Left cardiac atrium (tissue), 4 donors: Measurements from ENCODE around the gene APBA3. TPM values are rescaled to one million over a fixed set of nuclear protein-coding genes. Genes with fewer than 3 reads are reported as not detected.

Experiments used
- ATAC-seq, 2 donors: fragments of 200-7000 bp; cut with Tn5 transposase; one replicate each; pipeline ENCODE4 v1.9.1; 2020; ENCODE audit warnings: mild to moderate bottlenecking in 2 of 2, moderate library complexity in 2 of 2
- DNase-seq: peaks from one replicate; pipeline ENCODE4 v3.0.0-alpha.2; 2020
- intact Hi-C, 2 donors: fragments of 100-400 bp; cut with DNase I; formaldehyde crosslinking; loops; one replicate each; pipeline versions ENCODE4 v1.14.1 to v1.15.1; 2022 to 2023
- total RNA-seq, 2 donors: library from RNA; stranded (reverse); fragmentation: NEBNext Ultra II Directional; extraction: Animal tissue kit (Norgen Biotek cat#: 25700); gene quantifications; one replicate each; pipeline ENCODE4 v1.2.1, GENCODE V29; 2021
- donor health status: DM: no; HTN: yes; CAD: no.
- donor health status: DM: no; HTN: yes; CAD: no; lungs with severe emphysema.
- donor health status: DM: yes; HTN: yes; CAD: no.
- donor health status: Dilated cardiomyopathy.

APBA3 gene
- total RNA-seq, 2 donors from 2014 or later: 12.6 to 12.7 TPM

DNA sequence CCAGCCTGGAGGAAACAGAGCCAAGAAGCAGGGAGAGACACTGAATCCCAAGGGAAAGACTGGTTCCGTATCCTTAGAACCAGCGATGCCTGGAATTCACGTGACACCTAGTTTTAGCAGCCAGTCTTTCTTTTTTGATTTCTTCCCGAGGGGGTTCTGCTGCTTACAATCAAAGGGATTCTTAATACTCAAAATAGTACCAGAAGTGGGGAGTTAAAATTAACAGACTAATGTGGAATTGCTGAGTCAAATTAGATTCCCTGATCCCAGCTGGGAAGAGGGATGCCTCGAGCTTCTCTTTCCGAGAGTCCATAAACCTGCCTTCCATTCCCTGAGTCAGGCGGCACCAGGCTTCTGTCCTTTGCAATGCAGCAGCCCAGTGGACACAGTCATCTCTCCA lies 29.4 kb upstream of the APBA3 start:
- DNase-seq (no peak), ATAC-seq (no peak)
- intact Hi-C loops: no loop called here

DNA sequence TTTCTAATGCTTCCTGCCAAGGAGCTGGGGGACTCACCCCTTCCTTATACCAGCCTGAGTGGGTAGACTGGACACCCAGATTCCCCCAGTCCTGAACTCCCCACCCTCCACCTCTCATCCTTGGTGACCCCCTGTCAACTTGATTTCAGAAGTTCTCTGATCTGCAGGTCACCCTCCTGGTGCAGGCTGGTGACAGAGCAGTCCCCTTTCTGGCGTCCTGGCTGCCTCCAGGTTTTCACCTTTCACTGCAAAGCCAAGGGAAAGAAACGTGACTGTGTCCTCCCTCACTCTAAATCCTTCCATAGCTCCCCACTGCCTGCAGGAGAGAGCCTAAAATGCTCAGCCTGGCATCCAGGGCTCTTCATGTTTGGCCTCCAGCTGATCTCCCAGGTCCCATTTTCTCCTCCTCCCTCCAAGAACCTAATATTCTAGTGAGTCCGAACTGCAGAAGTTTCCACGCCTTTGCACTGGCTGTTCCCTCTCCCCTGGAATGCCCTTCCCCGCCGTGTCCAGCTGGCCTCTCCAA lies 28.8 kb upstream of the APBA3 start:
- DNase-seq (no peak), ATAC-seq (no peak)
- intact Hi-C loops: no loop called here

DNA sequence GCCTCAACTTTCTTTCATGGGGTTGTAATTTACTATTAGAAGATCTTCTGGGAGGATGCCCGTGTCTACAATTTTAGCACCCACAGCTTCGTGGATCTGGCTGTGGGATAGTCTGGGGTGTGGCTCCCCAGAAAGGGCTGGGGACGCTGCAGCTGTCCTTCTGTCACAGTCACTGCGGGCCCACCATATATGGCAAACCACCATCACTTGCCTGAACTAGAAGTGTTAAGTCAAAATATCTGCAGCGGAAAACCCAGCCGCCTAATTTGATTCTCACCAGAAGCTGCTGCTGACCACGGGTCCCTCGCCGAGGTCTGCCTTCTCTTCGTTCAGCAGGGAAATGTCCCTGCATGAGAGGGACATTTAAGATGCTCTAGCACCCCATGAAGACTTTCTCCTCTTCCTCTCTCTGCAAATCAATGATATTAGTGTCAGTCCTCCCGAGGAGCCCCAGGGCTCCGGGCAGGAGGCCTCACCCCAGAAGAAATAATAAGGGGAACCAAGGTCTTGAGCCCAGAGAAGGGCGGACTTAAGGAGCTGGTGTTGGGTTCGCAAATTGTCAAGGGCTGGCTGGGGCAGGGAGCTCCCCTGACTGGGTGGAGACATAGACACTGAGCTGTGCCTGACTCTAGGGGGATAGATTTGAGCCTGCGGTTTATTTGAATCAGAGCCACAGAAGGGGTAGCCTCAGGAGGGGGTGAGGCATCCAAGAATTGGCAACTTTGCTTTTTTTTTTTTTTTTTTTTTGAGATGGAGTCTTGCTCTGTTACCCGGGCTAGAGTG lies 27.7 kb upstream of the APBA3 start:
- DNase-seq: no peak
- ATAC-seq: no peak
- intact Hi-C loops: no loop called here

DNA sequence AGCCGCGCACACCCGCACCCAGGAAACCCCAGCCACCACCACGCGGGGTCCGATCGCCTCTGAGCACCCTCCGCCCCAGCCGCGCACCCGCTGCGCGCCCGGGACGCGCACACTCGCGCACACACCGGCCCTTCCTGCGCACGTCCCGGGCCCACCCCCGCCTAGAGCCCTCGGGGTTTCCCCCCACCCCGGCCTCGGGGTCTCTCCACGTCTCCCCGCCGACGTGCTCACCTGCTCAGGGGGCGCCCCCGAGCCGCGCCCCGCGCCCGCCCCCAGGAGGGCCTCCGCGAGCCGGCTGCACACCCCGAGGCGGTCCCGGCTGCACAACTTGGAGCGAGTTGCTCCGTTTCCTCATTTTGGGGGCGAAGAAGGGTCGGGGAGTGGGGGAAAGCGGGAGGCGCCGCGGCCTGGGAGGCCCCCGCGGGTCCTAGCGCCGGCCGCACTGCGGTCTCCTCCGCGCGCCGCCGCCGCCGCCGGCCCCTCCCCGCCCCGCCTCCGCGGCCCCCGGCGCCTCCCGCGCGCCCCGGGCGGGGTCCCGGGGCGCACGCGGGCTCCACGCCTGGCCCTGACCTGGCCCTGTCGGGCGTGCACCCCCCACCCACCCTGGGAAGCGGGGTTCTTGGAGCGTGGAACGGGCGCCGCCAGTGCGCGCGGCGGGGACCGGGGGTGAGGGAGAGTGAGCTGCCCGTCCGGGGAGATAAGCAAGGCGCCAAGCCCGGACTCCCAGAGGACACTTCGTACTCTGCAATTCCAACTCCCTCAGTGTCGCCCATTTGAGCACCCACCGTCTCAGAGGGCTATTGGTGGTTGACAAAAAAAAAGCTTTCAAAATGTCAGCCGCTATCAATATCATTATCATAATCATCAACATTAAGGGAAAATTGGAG lies 24.7 kb upstream of the APBA3 start, which contains the start of gene MATK:
Gene MATK (minus strand): TSS at position 444 of the 887 bp plus-strand sequence. CDS start 1,246 bp downstream, outside the sequence.
- DNase-seq (no peak), ATAC-seq (peak in 1 of 2 donors; percentile 36)
- intact Hi-C loops: no loop called here

DNA sequence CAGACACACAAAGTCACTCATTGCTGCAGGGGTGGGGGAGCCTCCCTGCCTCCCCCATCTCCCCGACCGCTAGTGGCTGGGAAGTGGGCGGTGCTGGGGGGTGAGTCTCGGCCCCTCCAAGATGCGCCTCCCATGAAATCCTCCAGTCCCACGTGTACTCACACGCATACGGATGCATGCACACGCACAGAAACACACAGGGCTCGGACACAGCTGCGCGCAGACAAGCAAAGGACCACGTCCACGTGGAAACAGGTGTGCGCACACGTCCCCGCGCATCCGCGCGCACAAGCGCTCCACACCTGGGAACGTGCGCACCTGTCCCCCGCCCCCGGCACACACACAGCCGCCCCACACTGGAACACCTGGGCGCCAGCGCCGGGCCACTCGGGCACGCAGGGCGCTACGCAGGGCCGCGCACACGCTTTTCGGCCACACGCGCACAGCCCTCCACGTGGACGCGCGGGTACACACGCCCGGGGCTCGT lies 24.0 kb upstream of the APBA3 start:
- DNase-seq (no peak), ATAC-seq (no peak)
- intact Hi-C loops: no loop called here

DNA sequence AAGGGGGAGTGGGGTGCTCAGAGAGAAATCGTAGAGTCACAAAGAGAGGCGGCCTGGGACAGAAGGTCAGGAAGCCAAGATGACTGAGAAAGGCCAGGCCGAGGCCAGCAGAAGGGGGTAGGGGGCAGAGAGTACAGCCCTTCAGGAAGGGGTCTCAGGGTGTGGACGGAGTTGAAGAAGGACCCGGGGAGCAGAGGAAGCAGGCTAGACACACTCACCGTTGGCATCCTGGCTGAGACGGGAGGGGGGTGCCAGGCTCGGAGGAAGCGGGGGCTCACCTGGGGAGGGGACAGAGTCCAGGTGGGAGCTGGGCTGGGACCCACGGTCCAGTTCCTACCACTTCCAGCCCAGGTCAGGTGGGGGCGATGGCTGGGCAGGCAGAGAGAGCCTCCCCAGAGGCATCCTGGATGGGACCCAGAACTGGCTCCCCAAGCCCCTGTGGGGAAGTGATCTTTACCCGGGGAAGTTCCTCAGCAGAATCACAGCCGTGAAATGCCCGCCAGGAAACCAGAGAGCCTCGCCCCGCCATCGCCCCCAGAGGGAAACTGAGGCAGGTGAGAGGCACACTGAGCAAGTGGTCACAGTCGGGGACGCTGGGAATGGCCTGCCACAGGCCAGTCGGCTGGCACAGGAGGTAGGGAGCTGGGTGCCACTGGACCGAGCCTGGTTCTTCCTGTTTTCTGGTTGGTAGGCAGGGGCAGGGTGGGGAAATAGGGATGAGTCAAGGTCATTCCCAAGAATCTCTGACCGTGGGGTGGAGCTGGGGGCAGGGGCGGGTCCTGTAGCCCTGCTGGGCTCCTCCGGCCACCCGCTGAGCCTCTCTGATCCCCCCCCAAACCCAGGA lies 23.3 kb upstream of the APBA3 start:
- intact Hi-C loops: no loop called here
- ATAC-seq: peak in 1 of 2 donors; percentile 19
- DNase-seq: no peak

DNA sequence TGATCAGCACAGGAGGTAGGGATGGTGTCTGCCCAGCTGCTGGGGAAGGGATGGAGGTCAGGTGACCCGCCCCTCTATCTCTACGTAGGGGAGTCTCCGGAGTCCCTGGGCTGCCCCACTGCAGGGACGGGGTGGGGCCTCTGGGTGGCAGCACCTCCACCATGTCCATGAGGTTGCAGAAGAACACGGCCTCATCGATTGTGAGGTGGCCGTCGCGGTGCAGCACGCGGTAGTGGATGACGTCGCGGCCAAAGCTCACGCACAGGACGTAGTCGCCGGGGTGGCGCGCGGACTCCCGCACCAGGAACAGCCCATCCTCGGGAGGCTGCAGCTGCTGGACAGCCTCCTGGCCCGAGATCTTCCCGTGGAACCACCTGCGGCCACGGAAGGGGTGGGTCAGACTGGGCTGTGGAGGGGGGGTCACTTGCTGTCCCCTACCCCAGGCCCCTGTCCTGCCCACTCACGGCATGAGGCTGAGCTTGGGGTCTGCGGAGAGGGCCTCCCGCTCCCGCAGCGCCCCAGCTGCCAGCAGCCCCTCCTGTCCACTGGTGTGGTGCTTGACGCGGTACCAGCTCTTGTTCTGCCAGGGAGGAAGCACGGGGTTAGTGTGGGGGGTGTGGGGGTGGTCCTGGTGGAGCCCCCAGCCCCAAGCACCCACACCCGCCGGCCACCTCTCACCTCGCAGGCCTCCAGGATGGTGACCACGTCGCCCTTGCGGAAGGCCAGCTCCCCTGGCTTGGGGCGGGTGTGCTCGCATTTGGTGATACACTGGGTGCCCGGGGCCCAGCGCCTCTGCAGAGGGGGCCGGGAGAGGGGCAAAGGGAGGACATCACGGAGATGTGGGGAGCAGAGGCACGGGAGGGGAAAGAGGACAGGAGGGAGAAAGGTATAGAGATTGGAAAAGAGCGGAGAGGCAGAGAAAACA lies 22.4 kb upstream of the APBA3 start:
- ATAC-seq (no peak), DNase-seq (no peak)
- intact Hi-C loops: no loop called here

DNA sequence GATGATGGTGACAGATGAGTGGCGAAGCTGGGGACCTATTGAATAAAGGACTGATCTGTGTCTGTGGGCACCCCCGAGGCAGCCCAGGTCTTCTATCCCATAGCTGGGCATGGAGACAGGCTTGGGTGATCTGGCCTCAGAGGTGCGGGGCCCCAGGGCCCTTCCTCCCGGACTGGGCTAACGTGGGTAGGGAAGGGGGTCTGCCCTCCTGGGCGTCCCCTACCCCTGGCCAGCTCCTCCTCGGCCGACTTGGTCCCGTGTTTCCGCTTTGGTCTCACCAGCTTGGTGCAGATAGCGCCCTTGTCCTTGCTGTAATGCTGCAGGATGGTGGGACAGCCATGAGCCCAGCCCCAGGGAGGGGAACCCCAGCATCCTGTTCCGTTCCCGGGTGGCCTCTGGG lies 21.4 kb upstream of the APBA3 start:
- intact Hi-C loops: no loop called here
- DNase-seq (no peak), ATAC-seq (no peak)

DNA sequence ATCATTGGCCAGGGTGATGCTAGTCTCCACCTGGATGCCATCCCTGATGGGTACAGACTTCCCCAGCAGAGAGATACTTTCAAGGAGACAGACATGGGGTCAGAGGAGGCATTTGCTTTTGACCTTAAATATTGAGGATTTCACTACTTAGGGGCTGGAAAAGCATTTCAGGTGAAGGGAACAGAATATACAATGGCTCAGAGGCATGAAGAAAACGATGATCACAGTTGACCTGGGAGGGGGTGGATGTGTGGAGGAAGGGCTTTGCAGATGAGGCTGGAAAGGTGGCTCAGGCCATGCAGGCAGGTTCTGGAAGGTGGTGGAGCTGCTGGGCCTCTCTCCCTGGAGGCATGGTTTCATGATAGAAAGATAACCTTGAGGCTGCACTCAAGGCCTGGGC lies 20.8 kb upstream of the APBA3 start:
- intact Hi-C loops: no loop called here
- DNase-seq: no peak
- ATAC-seq: no peak

DNA sequence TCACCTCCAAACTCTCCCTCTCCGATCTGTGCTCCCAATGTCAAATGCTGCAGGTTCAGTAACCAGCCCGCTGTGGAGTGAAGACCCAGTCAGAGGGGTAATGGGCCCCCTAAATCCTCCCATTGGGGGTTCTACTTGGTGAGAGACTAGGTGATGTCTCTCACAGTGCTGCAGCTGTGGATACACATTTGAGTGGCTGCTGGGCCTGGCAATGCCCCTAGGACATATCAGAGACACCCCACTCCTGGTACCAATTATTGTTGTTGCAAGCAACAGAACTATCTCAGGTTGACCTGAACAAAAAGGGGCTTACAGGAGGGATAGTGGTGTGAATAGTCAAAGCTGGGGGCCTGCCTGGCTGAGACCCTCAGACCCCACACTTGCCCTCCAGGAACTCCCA lies 20.1 kb upstream of the APBA3 start:
- intact Hi-C loops: no loop called here
- no peak for ATAC-seq
- no peak for DNase-seq

DNA sequence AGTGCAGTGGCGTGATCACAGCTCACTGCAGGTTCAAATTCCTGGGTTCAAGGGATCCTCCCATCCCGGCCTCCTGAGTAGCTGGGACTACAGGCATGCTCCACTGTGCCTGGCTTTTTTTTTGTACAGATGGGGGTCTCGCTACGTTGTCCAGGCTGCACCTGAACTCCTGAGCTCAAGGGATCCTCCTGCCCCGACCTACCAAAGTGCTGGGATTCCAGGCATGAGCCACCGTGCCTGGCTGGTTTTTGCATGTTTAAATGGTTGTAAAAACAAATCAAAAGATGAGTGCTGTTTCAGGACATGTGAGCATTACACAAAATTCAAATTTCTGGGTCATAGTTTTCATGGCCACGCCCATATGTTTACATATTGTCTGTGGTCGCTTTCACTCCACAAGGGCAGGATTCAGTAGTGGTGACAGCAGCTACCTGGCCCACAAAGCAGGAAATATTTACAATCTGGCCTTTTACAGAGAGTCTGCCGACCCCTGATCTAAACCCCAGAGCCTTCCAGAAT lies 19.4 kb upstream of the APBA3 start:
- DNase-seq (no peak), ATAC-seq (no peak)
- intact Hi-C loops: no loop called here

DNA sequence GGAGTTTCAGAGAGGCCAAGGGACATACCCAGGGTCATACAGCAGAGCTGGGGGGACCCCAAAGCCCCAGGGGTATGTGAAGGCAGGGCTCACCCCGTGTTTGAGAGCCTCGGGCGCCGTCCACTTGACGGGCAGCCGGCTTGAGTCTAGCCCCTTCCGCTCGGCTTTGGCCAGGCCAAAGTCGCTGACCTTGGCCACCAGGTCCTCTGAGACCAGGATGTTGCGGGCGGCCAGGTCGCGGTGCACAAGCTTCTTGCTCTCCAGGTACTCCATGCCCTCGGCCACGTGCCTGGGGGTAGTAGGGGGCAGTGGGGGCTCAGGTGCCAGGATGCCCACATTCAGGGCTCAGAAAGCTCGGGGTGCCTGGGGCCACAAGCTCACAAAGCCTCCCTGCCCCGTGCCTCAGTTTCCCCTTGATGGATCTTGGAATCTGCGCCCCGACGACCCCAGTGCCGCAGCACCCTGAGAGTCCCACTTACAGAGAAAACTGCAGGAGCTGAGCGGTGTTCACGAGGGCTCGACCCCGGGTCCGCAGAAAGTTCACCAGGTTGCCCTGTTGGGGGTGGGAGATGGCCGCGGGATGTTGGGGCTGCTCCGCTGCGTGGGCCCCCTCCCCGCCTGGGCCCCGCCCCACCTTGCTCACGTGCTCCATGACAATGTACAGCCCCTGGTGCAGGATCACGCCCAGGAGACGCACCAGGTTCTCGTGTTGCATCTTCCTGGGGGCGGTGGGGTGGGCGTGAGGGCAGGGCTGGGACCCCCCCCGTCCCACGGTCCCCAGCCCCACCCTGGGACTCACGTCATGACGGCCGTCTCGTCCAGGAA lies 17.6 kb upstream of the APBA3 start:
- no peak for ATAC-seq

DNA sequence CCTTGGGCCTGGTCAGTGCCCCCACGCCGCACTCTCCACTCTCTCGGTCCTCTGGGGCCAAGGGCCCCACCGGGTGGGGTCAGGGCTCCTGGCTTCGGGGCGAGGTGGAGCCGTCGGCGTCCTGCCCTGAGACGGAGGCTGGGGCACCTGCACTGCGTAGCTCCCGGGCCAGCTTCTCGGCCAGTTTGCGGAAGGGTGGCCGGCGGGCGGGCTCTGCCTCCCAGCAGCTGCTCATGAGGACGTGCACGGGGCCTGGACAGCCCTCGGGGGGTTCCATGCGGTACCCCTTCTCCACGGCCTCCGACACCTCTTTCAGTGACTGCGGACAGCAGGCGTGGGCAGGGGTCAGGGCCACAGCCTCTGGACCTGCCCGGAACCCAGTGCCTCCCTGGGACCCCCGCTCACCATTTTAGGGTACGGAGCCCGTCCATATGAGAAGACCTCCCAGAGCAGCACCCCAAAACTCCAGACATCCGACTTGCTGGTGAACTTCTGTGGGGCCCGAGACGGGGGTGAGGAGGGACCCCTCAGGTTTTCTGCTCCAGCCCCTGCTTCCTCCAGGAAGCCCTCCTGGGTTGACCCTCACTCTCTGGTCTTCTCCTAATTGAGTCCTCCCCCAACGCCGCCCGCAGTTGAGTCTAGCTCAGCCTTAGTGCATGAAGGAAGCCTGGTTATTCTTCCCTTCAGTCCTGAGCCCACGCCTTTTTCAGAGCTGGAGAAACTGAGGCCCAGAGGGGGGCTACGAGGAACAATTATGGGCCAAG lies 16.8 kb upstream of the APBA3 start:
- DNase-seq (no peak), ATAC-seq (no peak)
- intact Hi-C loops: no loop called here

More for the DNA sequence above, 17.6 kb upstream of the APBA3 start:
- intact Hi-C loops: no loop called here
- no peak for DNase-seq

DNA sequence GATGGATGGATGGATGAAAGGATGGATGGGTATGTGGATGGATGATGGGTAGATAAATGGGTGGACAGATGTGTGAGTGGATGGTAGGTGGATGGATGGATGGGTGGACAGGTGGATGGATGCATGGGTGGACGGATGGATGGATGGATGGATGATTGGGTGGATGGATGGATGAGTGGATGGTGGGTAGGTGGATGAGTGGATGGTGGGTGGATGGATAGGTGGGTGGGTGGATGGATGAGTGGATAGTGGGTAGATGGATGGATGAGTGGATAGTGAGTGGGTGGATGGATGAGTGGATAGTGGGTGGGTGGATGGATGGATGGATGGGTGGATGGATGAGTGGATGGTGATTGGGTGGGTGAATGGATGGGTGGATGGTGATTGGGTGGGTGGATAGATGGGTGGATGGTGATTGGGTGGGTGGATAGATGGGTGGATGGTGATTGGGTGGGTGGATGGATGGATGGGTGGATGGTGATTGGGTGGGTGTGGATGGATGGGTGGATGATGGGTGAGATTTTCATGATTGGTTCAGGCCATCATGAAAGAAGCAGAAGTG lies 15.1 kb upstream of the APBA3 start:
- intact Hi-C loops: no loop called here
- ATAC-seq: no peak
- DNase-seq: no peak

DNA sequence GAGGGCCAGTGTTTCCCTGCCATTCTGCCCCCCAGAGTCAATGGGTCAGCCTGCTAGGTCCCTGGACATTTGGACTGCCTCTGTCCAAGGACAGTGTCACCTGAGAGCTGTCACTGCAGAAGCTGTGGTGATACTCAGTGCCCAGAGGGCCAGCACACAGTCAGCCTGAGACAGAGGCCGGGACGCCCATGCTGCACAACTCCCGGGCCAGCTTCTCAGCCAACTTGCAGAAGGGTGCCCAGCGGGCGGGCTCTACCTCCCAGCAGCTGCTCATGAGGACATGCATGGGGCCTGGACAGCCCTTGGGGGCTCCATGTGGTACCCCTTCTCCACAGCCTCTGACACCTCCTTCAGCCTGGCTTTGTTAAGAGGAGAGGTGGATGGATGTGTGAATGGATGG lies 14.3 kb upstream of the APBA3 start:
- DNase-seq: no peak
- intact Hi-C loops: no loop called here
- no peak for ATAC-seq

DNA sequence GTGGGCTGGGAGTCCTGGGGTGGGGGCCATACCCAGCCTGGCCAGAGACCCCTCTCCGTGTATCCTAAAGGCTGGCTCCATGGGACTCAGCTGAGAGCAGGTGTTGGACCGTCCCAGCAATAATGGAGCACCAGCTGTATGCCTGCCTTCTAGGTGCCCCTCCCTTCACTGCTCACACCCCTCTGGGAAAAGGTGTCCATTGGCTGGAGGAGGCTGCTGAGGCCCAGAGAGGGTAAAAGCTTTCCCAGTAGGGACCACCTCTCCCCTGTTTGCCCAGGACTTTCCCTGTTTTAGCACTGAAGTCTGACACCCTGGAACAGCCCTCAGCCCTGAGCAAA lies 13.9 kb upstream of the APBA3 start:
- ATAC-seq (no peak), DNase-seq (no peak)
- intact Hi-C loops: no loop called here
